ENCODE results near the gene RSRC1. TPM values are rescaled to one million over a fixed set of nuclear protein-coding genes. Genes with fewer than 3 reads are reported as not detected.

RSRC1 gene
- total and polyA plus RNA-seq, 10 donors = 7.2 to 56.5 (median 33.1) TPM

DNA sequence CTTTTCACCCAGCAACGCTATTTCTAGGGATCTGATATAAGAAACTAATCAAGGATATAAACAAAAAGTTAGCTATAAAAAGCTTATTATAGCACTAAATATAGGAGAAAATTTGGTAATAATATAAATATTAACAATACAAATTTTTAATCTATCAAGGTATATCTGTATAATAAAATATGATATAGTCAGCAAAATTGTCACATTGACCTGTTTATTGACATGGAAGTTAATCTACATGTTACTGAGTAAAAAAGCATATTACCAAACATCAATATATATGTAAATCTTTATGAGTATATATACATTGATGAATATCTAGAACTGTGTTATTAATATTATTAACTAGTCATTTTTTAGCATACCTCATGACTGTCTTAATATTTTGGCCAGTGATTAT is 30.3 kb upstream of the RSRC1 start:
- Histone ChIP-seq H3K9me3 (no peaks in the 10 kb centered on the region), H3K27ac (no peak overlapping the region), H3K4me3 (no peak overlapping the region), H3K36me3 (no peaks in the 10 kb centered on the region), H3K27me3 (replicated peaks in 1 of 7) (peaks cover 0 to 40% (median 0%) of the 10 kb centered on the region in 7 donors), H3K4me1 (no peaks in the 10 kb centered on the region)
- no peak for DNase-seq
- TF ChIP-seq POLR2A (IDR thresholded peaks at IDR 0.05) (no peak), POLR2AphosphoS5 (IDR thresholded peaks at IDR 0.05) (no peak)
- TF ChIP-seq, protein P1, sequence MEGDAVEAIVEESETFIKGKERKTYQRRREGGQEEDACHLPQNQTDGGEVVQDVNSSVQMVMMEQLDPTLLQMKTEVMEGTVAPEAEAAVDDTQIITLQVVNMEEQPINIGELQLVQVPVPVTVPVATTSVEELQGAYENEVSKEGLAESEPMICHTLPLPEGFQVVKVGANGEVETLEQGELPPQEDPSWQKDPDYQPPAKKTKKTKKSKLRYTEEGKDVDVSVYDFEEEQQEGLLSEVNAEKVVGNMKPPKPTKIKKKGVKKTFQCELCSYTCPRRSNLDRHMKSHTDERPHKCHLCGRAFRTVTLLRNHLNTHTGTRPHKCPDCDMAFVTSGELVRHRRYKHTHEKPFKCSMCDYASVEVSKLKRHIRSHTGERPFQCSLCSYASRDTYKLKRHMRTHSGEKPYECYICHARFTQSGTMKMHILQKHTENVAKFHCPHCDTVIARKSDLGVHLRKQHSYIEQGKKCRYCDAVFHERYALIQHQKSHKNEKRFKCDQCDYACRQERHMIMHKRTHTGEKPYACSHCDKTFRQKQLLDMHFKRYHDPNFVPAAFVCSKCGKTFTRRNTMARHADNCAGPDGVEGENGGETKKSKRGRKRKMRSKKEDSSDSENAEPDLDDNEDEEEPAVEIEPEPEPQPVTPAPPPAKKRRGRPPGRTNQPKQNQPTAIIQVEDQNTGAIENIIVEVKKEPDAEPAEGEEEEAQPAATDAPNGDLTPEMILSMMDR (IDR thresholded peaks at IDR 0.05 in 8 of 11, conservative IDR thresholded peaks at IDR 0.05 in 3 of 11) = no peak
- intact Hi-C loops (cut with DNase I; ENCODE audit: low total_unique reads) = no loop called here
- WGBS, 5 donors = 87 to 98% (median 91%) methylated on average over 1 of the region's 1 CpG

DNA sequence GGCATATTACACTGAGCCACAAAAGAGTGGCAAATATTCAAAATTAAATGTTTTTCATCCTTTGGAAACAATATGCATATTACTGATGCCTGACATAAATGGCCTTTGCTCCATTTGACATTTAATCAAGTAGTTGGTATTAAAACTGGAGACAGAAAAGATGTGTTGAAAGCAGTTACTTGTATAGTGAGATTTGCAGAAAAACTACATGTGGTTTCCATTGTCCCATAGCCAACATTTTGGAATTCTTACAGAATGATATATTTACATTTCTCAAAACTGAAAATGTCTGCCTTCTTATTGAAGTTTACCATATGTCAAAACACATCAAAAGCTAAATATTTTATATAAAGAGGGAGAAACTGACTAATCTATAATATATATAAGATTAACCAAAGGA is 25.2 kb upstream of the RSRC1 start:
- Histone ChIP-seq H3K9me3 (no peaks in the 10 kb centered on the region), H3K27ac (no peak overlapping the region), H3K4me3 (no peak overlapping the region), H3K27me3 (replicated peaks in 1 of 7) (peaks cover 0 to 58% (median 9%) of the 10 kb centered on the region in 7 donors), H3K4me1 (no peaks in the 10 kb centered on the region), H3K36me3 (no peaks in the 10 kb centered on the region)
- TF ChIP-seq POLR2AphosphoS5 (IDR thresholded peaks at IDR 0.05) (no peak), POLR2A (IDR thresholded peaks at IDR 0.05) (no peak)
- TF ChIP-seq, protein P1 (IDR thresholded peaks at IDR 0.05 in 8 of 11, conservative IDR thresholded peaks at IDR 0.05 in 3 of 11) = no peak
- no peak for DNase-seq
- intact Hi-C loops (cut with DNase I; ENCODE audit: low total_unique reads) = no loop called here

DNA sequence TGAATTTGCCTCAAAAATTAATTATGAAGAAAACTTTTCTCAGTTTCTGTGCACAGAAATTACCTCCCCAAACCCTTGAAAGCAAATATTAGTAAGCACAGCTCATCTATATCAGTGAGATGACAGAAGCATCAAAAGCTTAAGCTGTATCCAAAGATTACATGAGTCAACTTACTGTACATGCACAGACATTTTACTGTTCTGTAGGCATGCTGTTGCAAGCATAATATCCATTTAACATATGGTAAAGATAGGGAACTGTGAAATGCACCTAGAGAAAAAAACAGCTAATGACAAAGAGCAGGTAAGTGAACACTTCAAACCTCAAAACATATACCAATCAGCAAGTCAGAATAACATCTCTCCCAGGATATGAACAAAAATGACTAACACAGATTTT is 24.5 kb upstream of the RSRC1 start:
- intact Hi-C loops (cut with DNase I; ENCODE audit: low total_unique reads) = no loop called here
- Histone ChIP-seq H3K36me3 (no peaks in the 10 kb centered on the region), H3K4me3 (no peak overlapping the region), H3K9me3 (no peaks in the 10 kb centered on the region), H3K4me1 (no peaks in the 10 kb centered on the region), H3K27ac (no peak overlapping the region), H3K27me3 (replicated peaks in 1 of 7) (peaks cover 0 to 65% (median 9%) of the 10 kb centered on the region in 7 donors)
- DNase-seq = no peak
- TF ChIP-seq POLR2AphosphoS5 (IDR thresholded peaks at IDR 0.05) (no peak), POLR2A (IDR thresholded peaks at IDR 0.05) (no peak)
- TF ChIP-seq, protein P1 (IDR thresholded peaks at IDR 0.05 in 8 of 11, conservative IDR thresholded peaks at IDR 0.05 in 3 of 11) = no peak

DNA sequence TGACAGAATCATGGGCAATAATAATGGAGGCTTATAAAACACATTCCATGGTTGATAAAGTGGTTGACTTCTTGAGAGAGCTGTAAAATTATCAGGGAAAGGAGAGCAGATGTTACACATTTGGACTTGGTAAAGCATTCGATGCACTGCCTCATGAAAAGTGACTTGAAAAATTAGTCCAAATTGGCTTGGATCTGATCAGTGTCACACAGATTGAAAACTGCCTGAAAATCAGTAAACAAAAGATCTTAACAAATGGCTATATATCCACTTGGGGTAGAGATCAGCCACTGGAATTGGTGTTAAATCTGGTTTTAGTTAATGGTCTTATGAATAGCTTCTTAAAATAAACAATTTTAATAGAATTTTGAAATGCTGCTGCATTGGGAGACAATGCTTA is 24.0 kb upstream of the RSRC1 start:
- no peaks in the 10 kb centered on the region for H3K4me1 ChIP-seq
- H3K4me3 ChIP-seq = no peak overlapping the region
- H3K36me3 ChIP-seq = no peaks in the 10 kb centered on the region
- DNase-seq = no peak
- no peak overlapping the region for H3K27ac ChIP-seq
- no peak for TF ChIP-seq POLR2A (IDR thresholded peaks at IDR 0.05)
- TF ChIP-seq, protein P1 (IDR thresholded peaks at IDR 0.05 in 8 of 11, conservative IDR thresholded peaks at IDR 0.05 in 3 of 11) = no peak
- TF ChIP-seq POLR2AphosphoS5 (IDR thresholded peaks at IDR 0.05) = no peak
- intact Hi-C loops (cut with DNase I; ENCODE audit: low total_unique reads) = no loop called here
- peaks cover 0 to 71% (median 9%) of the 10 kb centered on the region in 7 donors for H3K27me3 ChIP-seq (replicated peaks in 1 of 7)
- H3K9me3 ChIP-seq = no peaks in the 10 kb centered on the region
- WGBS, 5 donors = 71 to 85% (median 76%) methylated on average over 1 of the region's 1 CpG

All from spleen (tissue), 11 donors.